Stomach (tissue), 9 donors: ENCODE results near the gene OIP5. TPM values are rescaled to one million over a fixed set of nuclear protein-coding genes. Genes with fewer than 3 reads are reported as not detected.

Experiments used
- DNase-seq, 2 donors: peaks; one replicate each; pipeline versions ENCODE4 v3.0.0 to v3.0.0-alpha.2; 2013 to 2019
- H3K27ac ChIP-seq, 5 donors: fragments of 200-600 bp in 4 of 5; sonication (generic) in 4 of 5; one replicate each; pipeline ENCODE4 v1.5.1; 2013 to 2019; ENCODE audit warnings: mild to moderate bottlenecking in 1 of 5, moderate library complexity in 1 of 5
- H3K27me3 ChIP-seq, 3 donors: fragments of 200-600 bp; sonication (generic); one replicate each; pipeline ENCODE4 v1.5.1; 2017 to 2019; ENCODE audit warnings: mixed run types in 1 of 3
- H3K36me3 ChIP-seq, 4 donors: fragments of 200-600 bp; sonication (generic); 1 replicate in 3 of 4; 2 replicates in 1 of 4; pipeline ENCODE4 v1.5.1; 2016 to 2019
- H3K4me1 ChIP-seq, 4 donors: fragments of 200-600 bp; sonication (generic); one replicate each; pipeline ENCODE4 v1.5.1; 2016 to 2019
- H3K4me3 ChIP-seq, 4 donors: fragments of 200-600 bp; sonication (generic) in 3 of 4; one replicate each; pipeline ENCODE4 v1.5.1; 2016 to 2019; ENCODE audit warnings: mild to moderate bottlenecking in 1 of 4
- H3K9me3 ChIP-seq, 4 donors: fragments of 200-600 bp; sonication (generic); one replicate each; pipeline ENCODE4 v1.5.1; 2016 to 2019
- CTCF ChIP-seq, 7 experiments: fragments of 450-650 bp in 4 of 7; fragments of 200-600 bp in 3 of 7; sonication (generic) in 3 of 7; IDR thresholded peaks; one replicate each; pipeline ENCODE4 v1.5.1; 2016 to 2019; ENCODE audit warnings: antibody characterized with exemption in 7 of 7, control low read depth in 2 of 7, mild to moderate bottlenecking in 1 of 7
- EP300 ChIP-seq: sonication (generic); formaldehyde crosslinking; IDR thresholded peaks from one replicate; pipeline ENCODE4 v1.6.1; 2017; ENCODE audit warnings: antibody characterized with exemption
- POLR2A ChIP-seq, 4 donors: fragments of 450-650 bp; IDR thresholded peaks; one replicate each; pipeline ENCODE4 v1.6.1; 2016; ENCODE audit warnings: antibody characterized with exemption in 4 of 4, control low read depth in 2 of 4, mild to moderate bottlenecking in 1 of 4, moderate library complexity in 1 of 4
- POLR2AphosphoS5 ChIP-seq, 3 donors: sonication (generic); formaldehyde crosslinking; IDR thresholded peaks; one replicate each; pipeline ENCODE4 v1.6.1; 2016; ENCODE audit warnings: antibody characterized with exemption in 3 of 3
- WGBS, 5 donors: extraction: QIAGEN DNeasy Blood & Tissue Kit in 3 of 5; methylation state at CpG; one replicate each; pipeline versions ENCODE4 v1.1.5 to v1.1.7; 2013 to 2018; 5-methylcytosine and 5-hydroxymethylcytosine counted together
- intact Hi-C: fragments of 100-400 bp; cut with DNase I; formaldehyde crosslinking; loops from one replicate; pipeline ENCODE4 v1.15.1; 2023; ENCODE audit warnings: low total_unique reads
- polyA plus RNA-seq, 3 donors: library from polyadenylated mRNA; stranded (reverse); fragments of 200-250 nt; gene quantifications; one replicate each; pipeline ENCODE4 v1.2.3, GENCODE V29; 2013
- total RNA-seq, 5 donors: library from RNA; depleted of rRNA; stranded (reverse); fragments of >200 nt; gene quantifications; one replicate each; pipeline versions ENCODE4 v1.1.0 to v1.2.3, GENCODE V29; 2014 to 2016
- donor health status: healthy with polysubstance abuse.
- donor health status: Bipolar disorder and iron deficiency.
- donor health status: healthy.

The OIP5 gene
- total and polyA plus RNA-seq, 8 donors = 2.5 to 9.6 (median 4.2) TPM; not detected in 2

- H3K27me3 ChIP-seq = no peaks in the 10 kb centered on the region
- no peak for DNase-seq
- no peak overlapping the region for H3K27ac ChIP-seq
- peaks cover 0 to 34% (median 0%) of the 10 kb centered on the region in 4 donors for H3K36me3 ChIP-seq
- H3K4me1 ChIP-seq = peaks cover 0 to 9% (median 0%) of the 10 kb centered on the region in 4 donors
- TF ChIP-seq POLR2AphosphoS5 (IDR thresholded peaks at IDR 0.05) = no peak
- TF ChIP-seq CTCF (IDR thresholded peaks at IDR 0.05) = no peak
- no peak for TF ChIP-seq EP300
- TF ChIP-seq POLR2A (IDR thresholded peaks at IDR 0.05) = no peak
- intact Hi-C loops = no loop called here
- no peak overlapping the region for H3K4me3 ChIP-seq
- WGBS, 5 donors = 94 to 97% (median 96%) methylated on average over 10 of the region's 10 CpGs
- no peaks in the 10 kb centered on the region for H3K9me3 ChIP-seq
Observed at GRCh38 chr15:41354371-41354770, 22.0 kb upstream of the OIP5 start.

- H3K9me3 ChIP-seq = no peaks in the 10 kb centered on the region
- peaks cover 0 to 23% (median 0%) of the 10 kb centered on the region in 4 donors for H3K36me3 ChIP-seq
- H3K27me3 ChIP-seq = no peaks in the 10 kb centered on the region
- peaks cover 0 to 9% (median 0%) of the 10 kb centered on the region in 4 donors for H3K4me1 ChIP-seq
- no peak for DNase-seq
- WGBS, 5 donors = 59 to 74% (median 69%) methylated on average over 10 of the region's 10 CpGs
- TF ChIP-seq EP300 (no peak), CTCF (IDR thresholded peaks at IDR 0.05) (no peak), POLR2A (IDR thresholded peaks at IDR 0.05) (no peak), POLR2AphosphoS5 (IDR thresholded peaks at IDR 0.05) (no peak)
- no peak overlapping the region for H3K4me3 ChIP-seq
- H3K27ac ChIP-seq = no peak overlapping the region
- intact Hi-C loops = no loop called here
Observed at GRCh38 chr15:41350057-41350717, 17.8 kb upstream of the OIP5 start.

- H3K27ac ChIP-seq = no peak overlapping the region
- H3K36me3 ChIP-seq = peaks cover 0 to 30% (median 0%) of the 10 kb centered on the region in 4 donors
- intact Hi-C loops = no loop called here
- H3K4me1 ChIP-seq = peaks cover 0 to 9% (median 0%) of the 10 kb centered on the region in 4 donors
- DNase-seq = no peak
- 87 to 96% (median 91%) methylated on average over 5 of the region's 5 CpGs for WGBS, 5 donors
- no peak overlapping the region for H3K4me3 ChIP-seq
- H3K27me3 ChIP-seq = no peaks in the 10 kb centered on the region
- TF ChIP-seq EP300 (no peak), POLR2AphosphoS5 (IDR thresholded peaks at IDR 0.05) (no peak), POLR2A (IDR thresholded peaks at IDR 0.05) (no peak), CTCF (IDR thresholded peaks at IDR 0.05) (no peak)
- no peaks in the 10 kb centered on the region for H3K9me3 ChIP-seq
Observed at GRCh38 chr15:41347236-41347635, 14.8 kb upstream of the OIP5 start.

GRCh38 chr15:41341519-41341918 is 9.1 kb upstream of the OIP5 start:
- TF ChIP-seq CTCF (IDR thresholded peaks at IDR 0.05) = no peak
- TF ChIP-seq POLR2A (IDR thresholded peaks at IDR 0.05) = no peak
- TF ChIP-seq EP300 = no peak
- no peak for TF ChIP-seq POLR2AphosphoS5 (IDR thresholded peaks at IDR 0.05)
- Histone ChIP-seq H3K27me3 (no peaks in the 10 kb centered on the region), H3K9me3 (no peaks in the 10 kb centered on the region), H3K4me1 (no peaks in the 10 kb centered on the region), H3K27ac (no peak overlapping the region), H3K36me3 (peaks cover 0 to 17% (median 0%) of the 10 kb centered on the region in 4 donors), H3K4me3 (no peak overlapping the region)
- WGBS, 5 donors = 66 to 89% (median 79%) methylated on average over 4 of the region's 4 CpGs
- intact Hi-C loops = no loop called here
- no peak for DNase-seq
